Small intestine (tissue), 7 donors: ENCODE data around the gene IL5RA. TPM values are rescaled to one million over a fixed set of nuclear protein-coding genes. Genes with fewer than 3 reads are reported as not detected.

Experiments
- DNase-seq, 2 donors: peaks; one replicate each; pipeline versions ENCODE4 v3.0.0 to v3.0.0-alpha.2; 2013
- FAIRE-seq: peaks from 2 replicates; lab custom pipeline; 2012; peaks lifted over from hg19 to GRCh38; lab: Jason Lieb, UNC
- H3K27ac ChIP-seq, 3 donors: one replicate each; pipeline ENCODE4 v1.5.1; 2013; ENCODE audit warnings: low read length in 2 of 3, mild to moderate bottlenecking in 2 of 3, control low read depth in 1 of 3, inconsistent platforms in 1 of 3, low read depth in 1 of 3, moderate library complexity in 1 of 3
- H3K27me3 ChIP-seq, 3 donors: one replicate each; pipeline ENCODE4 v1.6.1; 2013; ENCODE audit warnings: low read length in 3 of 3, inconsistent platforms in 1 of 3; ENCODE audit not compliant: control insufficient read depth in 3 of 3, insufficient read depth in 3 of 3
- H3K36me3 ChIP-seq, 3 donors: one replicate each; pipeline ENCODE4 v1.6.1; 2013; ENCODE audit warnings: low read length in 3 of 3, inconsistent platforms in 1 of 3, low read depth in 1 of 3, mild to moderate bottlenecking in 1 of 3, moderate library complexity in 1 of 3; ENCODE audit not compliant: control insufficient read depth in 3 of 3, insufficient read depth in 2 of 3
- H3K4me1 ChIP-seq, 3 donors: one replicate each; pipeline ENCODE4 v1.6.1; 2013; ENCODE audit warnings: low read length in 2 of 3, inconsistent platforms in 1 of 3, low read depth in 1 of 3, mild to moderate bottlenecking in 1 of 3, moderate library complexity in 1 of 3; ENCODE audit not compliant: control insufficient read depth in 3 of 3, insufficient read depth in 2 of 3
- H3K4me3 ChIP-seq, 3 donors: one replicate each; pipeline ENCODE4 v1.5.1; 2013; ENCODE audit warnings: low read length in 3 of 3, control low read depth in 1 of 3, inconsistent platforms in 1 of 3, low read depth in 1 of 3, mild to moderate bottlenecking in 1 of 3, moderate library complexity in 1 of 3
- H3K9me3 ChIP-seq, 2 donors: one replicate each; pipeline ENCODE4 v1.6.1; 2013; ENCODE audit warnings: low read depth in 1 of 2, low read length in 1 of 2; ENCODE audit not compliant: control insufficient read depth in 2 of 2, insufficient read depth in 1 of 2
- whole genome bisulfite sequencing, 3 donors: extraction: QIAGEN DNeasy Blood & Tissue Kit; methylation state at CpG; one replicate each; pipeline ENCODE4 v1.1.7; 2013; 5-methylcytosine and 5-hydroxymethylcytosine counted together
- polyA plus RNA-seq, 4 donors: library from polyadenylated mRNA; stranded (reverse) in 3 of 4; unstranded in 1 of 4; fragments of 200-250 nt in 3 of 4; fragments of 120-200 nt in 1 of 4; gene quantifications; one replicate each; pipeline versions ENCODE4 v1.2.1 to v1.2.3, GENCODE V29; 2013
- donor health status: healthy with polysubstance abuse.
- donor health status: control.
- donor health status: control.
- donor health status: Bipolar disorder and iron deficiency.
- donor health status: healthy.

The IL5RA gene
- polyA plus RNA-seq, 4 donors: 0.09 to 0.81 (median 0.15) TPM; not detected in 1

- DNase-seq (no peak), FAIRE-seq (no peak)
- no peaks in the 10 kb centered on the region for H3K36me3 ChIP-seq
- H3K27me3 ChIP-seq: no peaks in the 10 kb centered on the region
- H3K27ac ChIP-seq: no peak overlapping the region
- 56 to 73% (median 62%) methylated on average over 5 of the region's 5 CpGs for WGBS, 3 donors
- H3K9me3 ChIP-seq: no peaks in the 10 kb centered on the region
- no peak overlapping the region for H3K4me3 ChIP-seq
- H3K4me1 ChIP-seq: no peaks in the 10 kb centered on the region
Observed at GRCh38 chr3:3027976-3028567, 82.1 kb downstream of the IL5RA start.

GRCh38 chr3:3023111-3023745, 86.9 kb downstream of the IL5RA start:
- Histone ChIP-seq H3K4me1 (no peaks in the 10 kb centered on the region), H3K9me3 (no peaks in the 10 kb centered on the region), H3K27me3 (no peaks in the 10 kb centered on the region), H3K4me3 (no peak overlapping the region), H3K36me3 (no peaks in the 10 kb centered on the region), H3K27ac (no peak overlapping the region)
- FAIRE-seq: no peak
- WGBS, 3 donors: 42 to 59% (median 48%) methylated on average over 7 of the region's 7 CpGs
- DNase-seq: no peak

GRCh38 chr3:3020209-3020608, 90.0 kb downstream of the IL5RA start:
- Histone ChIP-seq H3K9me3 (no peaks in the 10 kb centered on the region), H3K36me3 (no peaks in the 10 kb centered on the region), H3K4me3 (no peak overlapping the region), H3K4me1 (no peaks in the 10 kb centered on the region), H3K27ac (no peak overlapping the region), H3K27me3 (no peaks in the 10 kb centered on the region)
- 80 to 88% (median 83%) methylated on average over 7 of the region's 7 CpGs for WGBS, 3 donors
- FAIRE-seq (no peak), DNase-seq (no peak)

Other genes with a start within 250 kb of the IL5RA start
- 10 to 100 TPM in 3 of 4 donors, 1 to 10 TPM in 1; 6.5 to 21.7 (median 11.3) TPM for gene TRNT1, start 16.6 kb upstream of the IL5RA start, polyA plus RNA-seq
- gene CRBN, start 69.3 kb upstream of the IL5RA start, polyA plus RNA-seq: 10 to 100 TPM; 26.6 to 49.4 (median 33.1) TPM